B cell (primary cell): Measurements from ENCODE around the gene BBS1. TPM values are rescaled to one million over a fixed set of nuclear protein-coding genes. Genes with fewer than 3 reads are reported as not detected.

Experiments
- ATAC-seq: fragments of 200-7000 bp; cut with Tn5 transposase; one replicate; pipeline ENCODE4 v1.10.0; 2021; ENCODE audit warnings: low read depth, mild to moderate bottlenecking, moderate number of reproducible peaks, moderate library complexity
- CTCF ChIA-PET: fragments of 350-600 bp; sonication (Branson Sonifier 250); formaldehyde crosslinking; loops from one replicate; lab custom pipeline; 2021; ENCODE audit warnings: antibody characterized with exemption, inconsistent platforms; lab: Charles Lee
- POLR2A ChIA-PET: fragments of 350-600 bp; sonication (Branson Sonifier 250); formaldehyde crosslinking; loops from one replicate; lab custom pipeline; 2021; ENCODE audit warnings: antibody characterized with exemption; lab: Charles Lee
- DNase-seq: peaks from one replicate; pipeline ENCODE4 v3.0.0; 2013
- H2AFZ ChIP-seq: 2 replicates; pipeline ENCODE4 v1.6.1; 2012; ENCODE audit warnings: mild to moderate bottlenecking, low read depth, low read length; ENCODE audit not compliant: insufficient read depth, poor library complexity, severe bottlenecking
- H3K27ac ChIP-seq, 2 donors: 1 replicate in 1 of 2; 2 replicates in 1 of 2; pipeline ENCODE4 v1.5.1; 2012 to 2013; ENCODE audit warnings: low read length in 2 of 2, mild to moderate bottlenecking in 2 of 2, moderate library complexity in 1 of 2
- H3K27me3 ChIP-seq, 4 experiments: fragments of 200-600 bp in 1 of 4; sonication (generic) in 1 of 4; replicated peaks in 1 of 4; 1 replicate in 2 of 4; 2 replicates in 2 of 4; pipeline versions ENCODE4 v1.6.1 to v1.7.0; 2013 to 2016; ENCODE audit warnings: low read length in 3 of 4, mild to moderate bottlenecking in 2 of 4, mixed read lengths in 1 of 4, moderate library complexity in 1 of 4; ENCODE audit not compliant: insufficient read depth in 4 of 4, control insufficient read depth in 3 of 4; ENCODE audit errors: control extremely low read depth in 1 of 4
- H3K36me3 ChIP-seq, 2 experiments: replicated peaks in 1 of 2; 1 replicate in 1 of 2; 2 replicates in 1 of 2; pipeline versions ENCODE4 v1.6.1 to v1.7.1; 2013; ENCODE audit warnings: low read length in 1 of 2; ENCODE audit not compliant: insufficient read depth in 2 of 2, control insufficient read depth in 1 of 2; ENCODE audit errors: control extremely low read depth in 1 of 2, extremely low read depth in 1 of 2
- H3K4me1 ChIP-seq, 2 donors: fragments of 200-600 bp in 1 of 2; sonication (generic) in 1 of 2; 1 replicate in 1 of 2; 2 replicates in 1 of 2; pipeline versions ENCODE4 v1.5.1 to v1.6.1; 2013 to 2017; ENCODE audit warnings: low read length in 2 of 2; ENCODE audit not compliant: control insufficient read depth in 2 of 2, insufficient read depth in 2 of 2
- H3K4me2 ChIP-seq: replicated peaks from 2 replicates; pipeline ENCODE3; 2012; ENCODE audit warnings: mild to moderate bottlenecking, low read depth, low read length; ENCODE audit not compliant: poor library complexity, severe bottlenecking
- H3K4me3 ChIP-seq, 5 experiments: fragments of 200-600 bp in 1 of 5; sonication (generic) in 1 of 5; 1 replicate in 3 of 5; 2 replicates in 2 of 5; pipeline versions ENCODE4 v1.5.1 to v1.7.0; 2011 to 2016; ENCODE audit warnings: low read length in 4 of 5, mild to moderate bottlenecking in 4 of 5, low read depth in 2 of 5, control low read depth in 1 of 5, moderate library complexity in 1 of 5; ENCODE audit not compliant: insufficient read depth in 1 of 5; ENCODE audit errors: control extremely low read depth in 1 of 5, extremely low read depth in 1 of 5
- H3K79me2 ChIP-seq: fragments of 200-600 bp; sonication (generic); one replicate; pipeline ENCODE4 v1.6.0; 2016; ENCODE audit warnings: low read length; ENCODE audit not compliant: control insufficient read depth, insufficient read depth
- H3K9ac ChIP-seq: fragments of 200-600 bp; sonication (generic); 2 replicates; pipeline ENCODE4 v1.6.1; 2017; ENCODE audit warnings: mild to moderate bottlenecking, low read length, moderate library complexity
- H3K9me3 ChIP-seq, 3 donors: one replicate each; pipeline versions ENCODE4 v1.6.1 to v1.7.1; 2013; ENCODE audit warnings: low read length in 2 of 3; ENCODE audit not compliant: control insufficient read depth in 2 of 3, insufficient read depth in 1 of 3; ENCODE audit errors: control extremely low read depth in 1 of 3
- H4K20me1 ChIP-seq: 2 replicates; pipeline ENCODE4 v1.6.0; 2012; ENCODE audit warnings: mild to moderate bottlenecking, low read length; ENCODE audit not compliant: insufficient read depth, control insufficient read depth, poor library complexity, severe bottlenecking
- H3K27ac Mint-ChIP-seq: one replicate; pipeline ENCODE4 v1.8.0; 2021; ENCODE audit warnings: mixed read lengths
- H3K27me3 Mint-ChIP-seq: one replicate; pipeline ENCODE4 v1.8.0; 2021; ENCODE audit warnings: mixed read lengths
- H3K4me1 Mint-ChIP-seq: one replicate; pipeline ENCODE4 v1.8.0; 2021; ENCODE audit warnings: mixed read lengths
- H3K4me3 Mint-ChIP-seq: one replicate; pipeline ENCODE4 v1.8.0; 2021; ENCODE audit warnings: mixed read lengths
- H3K9me3 Mint-ChIP-seq: one replicate; pipeline ENCODE4 v1.8.0; 2022; ENCODE audit warnings: mixed read lengths; ENCODE audit not compliant: insufficient read depth
- CTCF ChIP-seq: fragments of 200-600 bp; IDR thresholded peaks from one replicate; pipeline ENCODE4 v1.8.0; 2022; ENCODE audit warnings: antibody characterized with exemption, mild to moderate bottlenecking
- EZH2 ChIP-seq: IDR thresholded peaks from 2 replicates; pipeline ENCODE4 v1.6.1; 2012; ENCODE audit warnings: borderline replicate concordance, low read depth, mild to moderate bottlenecking, moderate library complexity, low read length; ENCODE audit not compliant: insufficient read depth, poor library complexity, severe bottlenecking
- WGBS: methylation state at CpG from one replicate; pipeline ENCODE4 v1.1.5; 2013; ENCODE audit warnings: missing lambda C conversion rate; ENCODE audit not compliant: insufficient coverage; 5-methylcytosine and 5-hydroxymethylcytosine counted together
- intact Hi-C: fragments of 100-400 bp; cut with micrococcal nuclease; formaldehyde crosslinking; loops from one replicate; pipeline ENCODE4 v1.10.0; 2022
- polyA plus RNA-seq: library from polyadenylated mRNA; depleted of rRNA; stranded (reverse); fragments of >200 nt; gene quantifications from 2 replicates; pipeline ENCODE4 v1.2.3, GENCODE V29; 2012
- total RNA-seq, 2 donors: library from RNA; stranded (reverse); fragments of 120-200 nt in 1 of 2; gene quantifications; 1 replicate in 1 of 2; 2 replicates in 1 of 2; pipeline versions ENCODE4 v1.2.3 to v1.2.4, GENCODE V29; 2013 to 2022

The BBS1 gene
- total and polyA plus RNA-seq, 2 donors (not counting 1 experiment from before 2014, with no cell fraction given) = 20.4 to 52.5 TPM

GRCh38 chr11:66541892-66542291 lies 31.5 kb downstream of the BBS1 start:
- peak overlapping the region; percentile 3 for H3K4me3 Mint-ChIP-seq

More at GRCh38 chr11:66541892-66542291, 31.5 kb downstream of the BBS1 start:
- H3K27ac Mint-ChIP-seq = peak overlapping the region; percentile 78
- H3K9me3 Mint-ChIP-seq = no peaks in the 10 kb centered on the region
- ATAC-seq (no peak), DNase-seq (no peak)
- no peak overlapping the region for H3K9ac ChIP-seq
- H3K9me3 ChIP-seq = no peaks in the 10 kb centered on the region
- no peaks in the 10 kb centered on the region for H3K27me3 ChIP-seq
- H3K4me1 ChIP-seq = peaks cover 26 to 32% of the 10 kb centered on the region in 2 donors
- H3K36me3 ChIP-seq = peaks cover 0 to 31% of the 10 kb centered on the region in 2 experiments
- H3K4me2 ChIP-seq = no peak overlapping the region
- TF ChIP-seq EZH2 (no peak), CTCF (no peak)
- no peaks in the 10 kb centered on the region for H3K27me3 Mint-ChIP-seq
- ChIA-PET POLR2A (interaction anchor here (0.6 kb wide), 1 partner anchor 72 kb away, joined by 3 read pairs; no protein-coding TSS in a partner anchor), CTCF (interaction anchor here (6.4 kb wide), 1 partner anchor 137 kb away, joined by 58 read pairs; the partner anchor contains the start of gene RBM4B)
- no peak overlapping the region for H3K4me3 ChIP-seq
- intact Hi-C loops = no loop called here
- H4K20me1 ChIP-seq = no peaks in the 10 kb centered on the region
- peaks cover 41% of the 10 kb centered on the region for H3K4me1 Mint-ChIP-seq
- H3K27ac ChIP-seq = no peak overlapping the region
- peaks cover 10% of the 10 kb centered on the region for H3K79me2 ChIP-seq
- H2AFZ ChIP-seq = no peak overlapping the region
- 92% methylated on average over 4 of the region's 4 CpGs for WGBS
